ENCODE measurements around the gene BRF1. TPM values are rescaled to one million over a fixed set of nuclear protein-coding genes. Genes with fewer than 3 reads are reported as not detected.

BRF1 gene
- total RNA-seq, 2 experiments from 2014 or later = 23.7 to 26.4 TPM

DNA sequence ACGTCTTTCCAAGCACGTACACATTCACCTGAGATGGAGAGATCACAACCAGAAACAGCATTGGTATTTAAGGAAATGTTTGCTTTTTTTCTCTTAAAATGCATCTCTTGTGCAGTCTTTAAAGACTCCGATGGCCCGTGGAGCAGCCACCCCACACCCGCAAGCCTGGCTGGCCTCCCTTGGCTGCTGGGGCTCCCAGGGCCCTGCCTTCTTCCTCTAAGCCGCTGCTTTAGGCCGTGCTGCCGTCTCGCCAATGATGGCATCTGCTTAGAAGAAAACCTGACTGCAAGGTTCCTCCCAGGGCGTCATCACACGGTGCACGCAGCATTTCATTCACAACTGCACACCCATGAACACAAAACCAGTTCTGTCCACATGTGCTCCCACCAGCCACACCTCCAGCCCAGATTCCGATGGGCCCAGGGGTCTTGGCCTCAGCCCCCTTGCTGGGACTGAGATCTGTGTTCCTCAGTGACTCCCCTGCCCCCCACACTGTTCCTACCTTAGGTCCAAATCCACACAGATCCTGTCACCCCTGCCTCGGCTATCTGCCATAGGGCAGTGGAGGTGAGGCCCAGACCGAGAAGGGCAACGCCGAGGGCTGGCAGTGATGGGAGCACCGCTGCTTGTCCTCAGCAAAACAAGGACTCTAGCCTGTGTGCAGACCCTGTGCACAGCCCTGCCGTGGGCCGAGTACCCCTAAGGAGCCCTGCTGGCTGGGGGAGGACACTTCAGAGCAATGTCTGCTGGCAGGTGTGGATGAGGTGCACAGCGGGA, 48.1 kb downstream of the BRF1 start:
- Histone ChIP-seq H3K79me2 (ENCODE audit: insufficient read depth, low read depth, low read length) (no peaks in the 10 kb centered on the region), H3K36me3 (ENCODE audit: insufficient read depth, low read length) (no peaks in the 10 kb centered on the region), H3K9me2 (ENCODE audit: insufficient read depth, low read length) (no peaks in the 10 kb centered on the region), H2AFZ (ENCODE audit: low read length) (no peak overlapping the region), H3K4me2 (ENCODE audit: low read length) (no peak overlapping the region), H3K4me3 (ENCODE audit: low read depth, low read length, poor library complexity, severe bottlenecking) (no peak overlapping the region), H3K27ac (ENCODE audit: low read depth, low read length, poor library complexity, severe bottlenecking) (no peak overlapping the region), H3K9me3 (ENCODE audit: low read length) (no peaks in the 10 kb centered on the region), H3K4me1 (ENCODE audit: insufficient read depth, low read length, poor library complexity, severe bottlenecking) (peaks cover 13% of the 10 kb centered on the region), H4K20me1 (ENCODE audit: insufficient read depth, low read length) (no peaks in the 10 kb centered on the region)
- ChIA-PET CTCF (ENCODE audit: unreplicated experiment) (no interaction called here), POLR2A (no interaction called here)
- no TSS peak for BruUV-seq (replicated peaks)
- intact Hi-C loops (cut with micrococcal nuclease; ENCODE audit: unreplicated experiment) = no loop called here
- DNase-seq (ENCODE audit: low spot score) = no peak
- TF ChIP-seq, protein P1, sequence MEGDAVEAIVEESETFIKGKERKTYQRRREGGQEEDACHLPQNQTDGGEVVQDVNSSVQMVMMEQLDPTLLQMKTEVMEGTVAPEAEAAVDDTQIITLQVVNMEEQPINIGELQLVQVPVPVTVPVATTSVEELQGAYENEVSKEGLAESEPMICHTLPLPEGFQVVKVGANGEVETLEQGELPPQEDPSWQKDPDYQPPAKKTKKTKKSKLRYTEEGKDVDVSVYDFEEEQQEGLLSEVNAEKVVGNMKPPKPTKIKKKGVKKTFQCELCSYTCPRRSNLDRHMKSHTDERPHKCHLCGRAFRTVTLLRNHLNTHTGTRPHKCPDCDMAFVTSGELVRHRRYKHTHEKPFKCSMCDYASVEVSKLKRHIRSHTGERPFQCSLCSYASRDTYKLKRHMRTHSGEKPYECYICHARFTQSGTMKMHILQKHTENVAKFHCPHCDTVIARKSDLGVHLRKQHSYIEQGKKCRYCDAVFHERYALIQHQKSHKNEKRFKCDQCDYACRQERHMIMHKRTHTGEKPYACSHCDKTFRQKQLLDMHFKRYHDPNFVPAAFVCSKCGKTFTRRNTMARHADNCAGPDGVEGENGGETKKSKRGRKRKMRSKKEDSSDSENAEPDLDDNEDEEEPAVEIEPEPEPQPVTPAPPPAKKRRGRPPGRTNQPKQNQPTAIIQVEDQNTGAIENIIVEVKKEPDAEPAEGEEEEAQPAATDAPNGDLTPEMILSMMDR (conservative IDR thresholded peaks at IDR 0.05; ENCODE audit: low read length) = no peak
- TF ChIP-seq EZH2phosphoT487 (IDR thresholded peaks at IDR 0.05; ENCODE audit: borderline replicate concordance, low read depth, low read length) = no peak

DNA sequence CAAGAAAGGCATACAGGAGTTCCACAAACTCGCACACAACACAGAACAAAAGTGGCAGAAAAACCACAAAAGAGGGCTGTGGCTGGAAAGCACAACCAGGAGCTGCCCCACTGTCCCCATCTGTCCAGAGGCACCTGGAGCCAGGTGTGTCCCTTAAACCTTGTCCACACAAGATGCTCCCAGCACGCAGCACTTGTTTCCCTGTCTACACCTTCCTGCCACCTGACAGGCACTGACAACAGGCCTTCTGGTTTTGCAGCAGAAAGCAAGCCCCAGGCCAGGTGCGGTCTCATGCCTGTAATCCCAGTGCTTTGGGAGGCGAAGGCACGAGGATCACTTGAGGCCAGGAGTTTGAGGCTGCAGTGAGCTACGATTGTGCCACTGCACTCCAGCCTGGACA, 48.9 kb downstream of the BRF1 start:
- BruUV-seq (replicated peaks) = no TSS peak
- H3K9me3 ChIP-seq (ENCODE audit: low read length) = no peaks in the 10 kb centered on the region
- ChIA-PET CTCF (ENCODE audit: unreplicated experiment) (no interaction called here), POLR2A (no interaction called here)
- no peaks in the 10 kb centered on the region for H3K79me2 ChIP-seq (ENCODE audit: insufficient read depth, low read depth, low read length)
- H3K9me2 ChIP-seq (ENCODE audit: insufficient read depth, low read length) = no peaks in the 10 kb centered on the region
- peaks cover 15% of the 10 kb centered on the region for H3K4me1 ChIP-seq (ENCODE audit: insufficient read depth, low read length, poor library complexity, severe bottlenecking)
- no peak overlapping the region for H3K4me3 ChIP-seq (ENCODE audit: low read depth, low read length, poor library complexity, severe bottlenecking)
- H3K36me3 ChIP-seq (ENCODE audit: insufficient read depth, low read length) = no peaks in the 10 kb centered on the region; the same call in 1 of the 2 replicates
- no peak overlapping the region for H2AFZ ChIP-seq (ENCODE audit: low read length)
- intact Hi-C loops (cut with micrococcal nuclease; ENCODE audit: unreplicated experiment) = no loop called here
- no peak overlapping the region for H3K27ac ChIP-seq (ENCODE audit: low read depth, low read length, poor library complexity, severe bottlenecking)
- no peak overlapping the region for H3K4me2 ChIP-seq (ENCODE audit: low read length)
- DNase-seq (ENCODE audit: low spot score) = no peak
- TF ChIP-seq, protein P1 (conservative IDR thresholded peaks at IDR 0.05; ENCODE audit: low read length) = no peak
- TF ChIP-seq EZH2phosphoT487 (IDR thresholded peaks at IDR 0.05; ENCODE audit: borderline replicate concordance, low read depth, low read length) = no peak
- H4K20me1 ChIP-seq (ENCODE audit: insufficient read depth, low read length) = no peaks in the 10 kb centered on the region

DNA sequence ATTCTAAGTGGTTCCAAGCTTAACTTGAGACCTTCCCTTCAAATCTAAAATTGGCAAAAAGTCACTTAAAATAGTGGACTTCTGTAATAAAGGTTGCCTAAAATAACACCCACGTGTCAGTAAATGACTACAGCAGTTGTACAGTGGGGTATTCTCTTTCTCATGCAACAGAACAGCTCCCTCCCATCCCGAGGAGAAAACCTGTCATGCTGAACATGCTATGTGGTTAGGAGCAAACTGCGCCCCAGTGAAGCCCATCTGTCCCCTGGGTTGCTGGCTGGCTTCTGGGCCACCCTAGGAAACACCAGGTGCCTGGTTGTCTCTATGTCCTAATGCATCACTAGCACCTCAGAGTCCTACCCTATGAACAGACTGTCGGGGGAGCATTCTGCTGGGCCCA, 49.8 kb downstream of the BRF1 start:
- H3K9me3 ChIP-seq (ENCODE audit: low read length) = no peaks in the 10 kb centered on the region
- H4K20me1 ChIP-seq (ENCODE audit: insufficient read depth, low read length) = no peaks in the 10 kb centered on the region
- no TSS peak for BruUV-seq (replicated peaks)
- H3K4me2 ChIP-seq (ENCODE audit: low read length) = no peak overlapping the region
- ChIA-PET CTCF (ENCODE audit: unreplicated experiment) (no interaction called here), POLR2A (no interaction called here)
- DNase-seq (ENCODE audit: low spot score) = no peak
- peaks cover 15% of the 10 kb centered on the region for H3K4me1 ChIP-seq (ENCODE audit: insufficient read depth, low read length, poor library complexity, severe bottlenecking)
- H3K27ac ChIP-seq (ENCODE audit: low read depth, low read length, poor library complexity, severe bottlenecking) = no peak overlapping the region
- H3K36me3 ChIP-seq (ENCODE audit: insufficient read depth, low read length) = no peaks in the 10 kb centered on the region; the same call in 1 of the 2 replicates
- no peak for TF ChIP-seq EZH2phosphoT487 (IDR thresholded peaks at IDR 0.05; ENCODE audit: borderline replicate concordance, low read depth, low read length)
- TF ChIP-seq, protein P1 (conservative IDR thresholded peaks at IDR 0.05; ENCODE audit: low read length) = no peak
- no peak overlapping the region for H2AFZ ChIP-seq (ENCODE audit: low read length)
- no peak overlapping the region for H3K4me3 ChIP-seq (ENCODE audit: low read depth, low read length, poor library complexity, severe bottlenecking)
- H3K79me2 ChIP-seq (ENCODE audit: insufficient read depth, low read depth, low read length) = no peaks in the 10 kb centered on the region
- intact Hi-C loops (cut with micrococcal nuclease; ENCODE audit: unreplicated experiment) = no loop called here
- no peaks in the 10 kb centered on the region for H3K9me2 ChIP-seq (ENCODE audit: insufficient read depth, low read length)

Measured in OCI-LY7 (cell line).